Trophoblast cell (in vitro differentiated cells and primary cell): ENCODE data around the gene DYNLT2B.

Source experiments
- DNase-seq, 2 donors: peaks; one replicate each; pipeline ENCODE4 v3.0.0-alpha.2; 2016
- H2AFZ ChIP-seq: 2 replicates; pipeline ENCODE4 v1.6.1; 2013; ENCODE audit warnings: low read length, moderate library complexity, mild to moderate bottlenecking; ENCODE audit not compliant: insufficient read depth, poor library complexity
- H2AK5ac ChIP-seq: 2 replicates; pipeline ENCODE4 v1.6.1; 2013; ENCODE audit warnings: mild to moderate bottlenecking, low read length
- H2BK120ac ChIP-seq: 2 replicates; pipeline ENCODE4 v1.6.1; 2013; ENCODE audit warnings: low read length, mild to moderate bottlenecking, moderate library complexity; ENCODE audit not compliant: insufficient read depth, poor library complexity
- H2BK12ac ChIP-seq: 2 replicates; pipeline ENCODE4 v1.6.1; 2013; ENCODE audit warnings: mild to moderate bottlenecking, low read length, moderate library complexity
- H2BK5ac ChIP-seq: 2 replicates; pipeline ENCODE4 v1.6.1; 2013; ENCODE audit warnings: low read length, low read depth, moderate library complexity, mild to moderate bottlenecking; ENCODE audit not compliant: poor library complexity
- H3K14ac ChIP-seq: 2 replicates; pipeline ENCODE4 v1.6.1; 2013; ENCODE audit warnings: mild to moderate bottlenecking, low read length
- H3K18ac ChIP-seq: 2 replicates; pipeline ENCODE4 v1.6.1; 2013; ENCODE audit warnings: mild to moderate bottlenecking, low read length
- H3K23ac ChIP-seq: 2 replicates; pipeline ENCODE4 v1.6.1; 2013; ENCODE audit warnings: low read length
- H3K27ac ChIP-seq: 2 replicates; pipeline ENCODE4 v1.5.1; 2013; ENCODE audit warnings: low read depth, mild to moderate bottlenecking, inconsistent platforms, low read length, moderate library complexity
- H3K27me3 ChIP-seq: 2 replicates; pipeline ENCODE4 v1.6.1; 2013; ENCODE audit warnings: inconsistent platforms, mild to moderate bottlenecking, low read length, moderate library complexity; ENCODE audit not compliant: insufficient read depth
- H3K36me3 ChIP-seq, 2 experiments: 1 replicate in 1 of 2; 2 replicates in 1 of 2; pipeline ENCODE4 v1.6.1; 2013; ENCODE audit warnings: low read length in 2 of 2, mild to moderate bottlenecking in 2 of 2, moderate library complexity in 1 of 2; ENCODE audit not compliant: insufficient read depth in 2 of 2, control insufficient read depth in 1 of 2
- H3K4ac ChIP-seq: 2 replicates; pipeline ENCODE4 v1.6.1; 2013; ENCODE audit warnings: low read depth, mild to moderate bottlenecking, low read length, moderate library complexity
- H3K4me1 ChIP-seq, 2 experiments: 1 replicate in 1 of 2; 2 replicates in 1 of 2; pipeline ENCODE4 v1.6.1; 2013; ENCODE audit warnings: low read length in 2 of 2, mild to moderate bottlenecking in 2 of 2, moderate library complexity in 1 of 2; ENCODE audit not compliant: insufficient read depth in 2 of 2, control insufficient read depth in 1 of 2
- H3K4me2 ChIP-seq: 2 replicates; pipeline ENCODE4 v1.6.1; 2013; ENCODE audit warnings: inconsistent platforms, mild to moderate bottlenecking, low read length, moderate library complexity
- H3K4me3 ChIP-seq: 2 replicates; pipeline ENCODE4 v1.5.1; 2013; ENCODE audit warnings: mild to moderate bottlenecking, low read depth, low read length, inconsistent platforms
- H3K79me1 ChIP-seq: one replicate; pipeline ENCODE4 v1.6.1; 2013; ENCODE audit warnings: low read length
- H3K79me2 ChIP-seq: 2 replicates; pipeline ENCODE4 v1.6.1; 2013; ENCODE audit warnings: low read length, mild to moderate bottlenecking; ENCODE audit not compliant: control insufficient read depth, insufficient read depth, poor library complexity
- H3K9ac ChIP-seq: 2 replicates; pipeline ENCODE4 v1.6.1; 2013; ENCODE audit warnings: mild to moderate bottlenecking, low read length
- H3K9me3 ChIP-seq: 2 replicates; pipeline ENCODE4 v1.6.1; 2013; ENCODE audit warnings: low read depth, mild to moderate bottlenecking, control low read depth, inconsistent platforms, low read length; ENCODE audit not compliant: insufficient read depth
- H4K12ac ChIP-seq: 2 replicates; pipeline ENCODE4 v1.6.1; 2013; ENCODE audit warnings: low read depth, mild to moderate bottlenecking, low read length, moderate library complexity
- H4K8ac ChIP-seq: 2 replicates; pipeline ENCODE4 v1.6.1; 2013; ENCODE audit warnings: low read depth, mild to moderate bottlenecking, low read length, moderate library complexity
- H4K91ac ChIP-seq: one replicate; pipeline ENCODE4 v1.6.1; 2013; ENCODE audit warnings: low read depth, mild to moderate bottlenecking, low read length, moderate library complexity
- WGBS: extraction: QIAGEN DNeasy Blood & Tissue Kit; methylation state at CpG from one replicate; pipeline ENCODE4 v1.1.7; 2013; ENCODE audit warnings: missing lambda C conversion rate; ENCODE audit not compliant: insufficient read length, insufficient coverage; ENCODE audit errors: extremely low coverage; 5-methylcytosine and 5-hydroxymethylcytosine counted together

DYNLT2B gene

DNA sequence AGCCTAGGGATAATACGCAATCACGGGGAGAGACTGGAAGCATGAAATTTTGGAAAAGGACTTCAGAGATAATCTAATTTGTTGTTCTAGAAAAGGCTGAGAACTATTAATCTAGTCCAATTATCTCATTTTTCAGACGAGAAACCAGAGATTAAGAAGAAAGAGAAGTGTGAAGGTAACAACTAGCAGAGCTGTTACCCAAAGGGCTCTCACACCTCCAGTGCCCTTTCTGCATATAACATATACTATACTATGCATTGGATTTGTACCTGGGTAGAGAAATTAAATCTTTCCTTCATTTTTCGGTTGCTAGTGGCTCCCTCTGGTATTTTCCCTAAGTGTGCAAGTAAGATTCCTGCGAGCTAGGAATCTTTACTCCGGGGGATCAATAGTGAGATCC lies 33.5 kb upstream of the DYNLT2B start:
- Histone ChIP-seq H3K4me3 (no peak overlapping the region), H2BK5ac (no peak overlapping the region), H3K18ac (no peak overlapping the region), H4K91ac (no peak overlapping the region), H3K36me3 (peaks cover 0 to 9% of the 10 kb centered on the region in 2 experiments), H3K9me3 (no peaks in the 10 kb centered on the region), H2AFZ (no peak overlapping the region), H3K4me1 (no peaks in the 10 kb centered on the region), H3K4ac (no peak overlapping the region), H3K27me3 (no peaks in the 10 kb centered on the region), H4K12ac (no peak overlapping the region), H2AK5ac (no peak overlapping the region), H3K23ac (no peak overlapping the region), H3K14ac (no peak overlapping the region), H3K79me2 (no peaks in the 10 kb centered on the region), H2BK12ac (no peak overlapping the region), H3K4me2 (no peak overlapping the region), H3K79me1 (no peaks in the 10 kb centered on the region), H3K9ac (no peak overlapping the region), H4K8ac (no peak overlapping the region), H3K27ac (no peak overlapping the region), H2BK120ac (no peak overlapping the region)
- no peak for DNase-seq
- WGBS, result no CpG with 5 or more reads among the region's 6 CpGs

DNA sequence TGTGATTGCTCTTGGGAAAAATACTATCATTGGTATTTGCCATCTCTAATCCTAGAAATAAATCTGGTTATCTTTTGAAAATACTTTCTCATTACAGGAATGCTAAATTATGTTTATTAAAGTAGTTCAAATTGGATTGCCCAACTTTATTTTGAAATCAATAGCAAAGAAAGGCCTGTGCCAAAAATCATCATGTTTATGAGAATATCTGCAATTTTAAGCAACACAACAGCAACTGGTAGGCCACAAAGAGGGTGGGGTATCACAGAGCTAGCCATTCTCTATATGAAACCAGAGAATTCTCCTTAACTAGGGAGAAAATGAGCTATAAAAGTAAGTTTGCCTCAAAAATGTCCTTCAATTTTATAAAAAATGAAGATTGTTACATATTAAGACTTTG lies 32.0 kb upstream of the DYNLT2B start:
- H3K79me2 ChIP-seq, result no peaks in the 10 kb centered on the region
- H3K4me3 ChIP-seq, result no peak overlapping the region
- no peak overlapping the region for H4K12ac ChIP-seq

DNA sequence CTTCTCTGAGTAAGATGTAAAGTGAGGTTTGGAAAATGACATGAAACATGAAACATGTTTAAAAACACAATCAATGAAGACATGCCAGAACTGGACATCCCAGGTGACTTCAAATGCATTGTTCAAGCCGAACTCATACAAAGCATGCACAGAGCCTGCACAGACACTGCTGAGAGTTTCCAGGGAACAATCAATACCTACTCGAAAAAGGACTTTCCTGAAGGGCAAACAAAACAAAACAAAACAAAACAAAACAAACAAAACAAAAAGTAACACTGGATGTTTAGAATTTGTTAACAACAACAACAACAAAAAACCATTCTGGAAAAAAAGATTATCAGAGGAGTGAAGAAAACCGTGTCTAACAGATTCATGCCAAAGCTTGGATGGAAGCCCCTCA lies 30.7 kb upstream of the DYNLT2B start:
- no peaks in the 10 kb centered on the region for H3K4me1 ChIP-seq
- H2BK5ac ChIP-seq, result no peak overlapping the region
- H3K79me1 ChIP-seq, result no peaks in the 10 kb centered on the region
- no CpG with 5 or more reads among the region's 3 CpGs for WGBS
- H3K23ac ChIP-seq, result no peak overlapping the region
- no peak overlapping the region for H2BK12ac ChIP-seq
- no peaks in the 10 kb centered on the region for H3K9me3 ChIP-seq
- no peak for DNase-seq
- H3K18ac ChIP-seq, result no peak overlapping the region
- no peak overlapping the region for H2AFZ ChIP-seq
- no peak overlapping the region for H4K91ac ChIP-seq
- H3K4me3 ChIP-seq, result no peak overlapping the region
- H3K4ac ChIP-seq, result no peak overlapping the region
- H3K36me3 ChIP-seq, result peaks cover 0 to 5% of the 10 kb centered on the region in 2 experiments
- H3K79me2 ChIP-seq, result no peaks in the 10 kb centered on the region
- no peak overlapping the region for H3K14ac ChIP-seq
- H3K27me3 ChIP-seq, result no peaks in the 10 kb centered on the region
- H4K12ac ChIP-seq, result no peak overlapping the region
- no peak overlapping the region for H4K8ac ChIP-seq
- no peak overlapping the region for H3K4me2 ChIP-seq
- H3K9ac ChIP-seq, result no peak overlapping the region
- no peak overlapping the region for H3K27ac ChIP-seq
- no peak overlapping the region for H2AK5ac ChIP-seq
- no peak overlapping the region for H2BK120ac ChIP-seq

More for the DNA sequence above, 32.0 kb upstream of the DYNLT2B start:
- Histone ChIP-seq H3K79me1 (no peaks in the 10 kb centered on the region), H2BK12ac (no peak overlapping the region), H4K91ac (no peak overlapping the region), H3K36me3 (peaks cover 0 to 7% of the 10 kb centered on the region in 2 experiments), H2BK120ac (no peak overlapping the region), H3K18ac (no peak overlapping the region), H3K23ac (no peak overlapping the region), H4K8ac (no peak overlapping the region), H2AFZ (no peak overlapping the region), H3K27ac (no peak overlapping the region), H3K4me2 (no peak overlapping the region), H3K9me3 (no peaks in the 10 kb centered on the region), H3K27me3 (no peaks in the 10 kb centered on the region), H3K14ac (no peak overlapping the region), H3K4me1 (no peaks in the 10 kb centered on the region), H3K4ac (no peak overlapping the region), H3K9ac (no peak overlapping the region), H2BK5ac (no peak overlapping the region), H2AK5ac (no peak overlapping the region)
- no peak for DNase-seq

DNA sequence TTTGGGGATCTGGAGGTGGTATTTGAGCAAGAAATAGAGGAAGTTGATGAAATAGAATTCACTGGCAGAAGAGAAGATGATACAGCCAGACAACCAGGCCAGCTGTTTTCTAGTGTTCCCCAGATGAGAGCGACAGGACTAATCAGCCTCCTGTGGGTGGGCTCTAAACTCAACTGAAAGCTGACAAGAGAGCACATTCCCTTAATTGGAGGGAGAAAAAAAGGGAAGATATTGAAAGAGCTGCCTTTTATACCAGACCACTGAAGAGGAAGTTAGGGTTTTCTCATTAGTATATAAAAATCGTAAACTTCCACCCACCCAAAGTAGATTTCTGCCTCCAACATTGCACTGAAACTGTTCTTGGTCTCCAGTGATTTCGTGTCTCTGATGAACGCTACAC lies 26.6 kb upstream of the DYNLT2B start:
- no peak overlapping the region for H2AFZ ChIP-seq
- no peak overlapping the region for H3K4me2 ChIP-seq
- DNase-seq, result peak in 1 of 2 donors; percentile 14
- H3K4ac ChIP-seq, result no peak overlapping the region
- no peak overlapping the region for H3K9ac ChIP-seq
- no peak overlapping the region for H3K23ac ChIP-seq
- H2BK5ac ChIP-seq, result no peak overlapping the region
- no peak overlapping the region for H3K18ac ChIP-seq
- H3K36me3 ChIP-seq, result peaks cover 0 to 5% of the 10 kb centered on the region in 2 experiments
- H2AK5ac ChIP-seq, result no peak overlapping the region
- no peak overlapping the region for H4K8ac ChIP-seq
- H3K14ac ChIP-seq, result no peak overlapping the region
- H3K27ac ChIP-seq, result no peak overlapping the region
- no peak overlapping the region for H4K91ac ChIP-seq
- H3K4me1 ChIP-seq, result no peaks in the 10 kb centered on the region
- no peaks in the 10 kb centered on the region for H3K79me1 ChIP-seq
- H3K4me3 ChIP-seq, result no peak overlapping the region
- no peaks in the 10 kb centered on the region for H3K79me2 ChIP-seq
- H2BK12ac ChIP-seq, result no peak overlapping the region
- H2BK120ac ChIP-seq, result no peak overlapping the region
- H4K12ac ChIP-seq, result no peak overlapping the region
- WGBS, result no CpG with 5 or more reads among the region's 4 CpGs
- no peaks in the 10 kb centered on the region for H3K27me3 ChIP-seq
- no peaks in the 10 kb centered on the region for H3K9me3 ChIP-seq
